GM21825 (cell line): ENCODE results near the gene PRM2.
"Not testable (repeated sequence)": the region's sequence is repeated elsewhere in the genome, so short reads cannot be mapped to it uniquely, and the experiment has no call there.

Source experiments
- ATAC-seq: cut with Tn5 transposase; IDR thresholded peaks from one replicate; pipeline ENCODE4 v1.9.1; 2021; ENCODE audit warnings: mild to moderate bottlenecking, moderate library complexity; ENCODE audit not compliant: unreplicated experiment

PRM2 gene

GRCh38 chr16:11290102-11290893, 14.0 kb upstream of the PRM2 start:
- no peak for ATAC-seq

GRCh38 chr16:11289696-11290095, 13.4 kb upstream of the PRM2 start:
- not testable (repeated sequence) for ATAC-seq

GRCh38 chr16:11289202-11289601, 12.9 kb upstream of the PRM2 start:
- ATAC-seq: no peak

- ATAC-seq: no peak
Measured at GRCh38 chr16:11285842-11286241, 9.6 kb upstream of the PRM2 start.

- no peak for ATAC-seq
Measured at GRCh38 chr16:11283820-11284248, 7.6 kb upstream of the PRM2 start.

GRCh38 chr16:11280616-11281522, 4.6 kb upstream of the PRM2 start, which contains the start of gene PRM1:
Gene PRM1 (minus strand): TSS chr16:11281330. CDS start chr16:11281238, 92 bp downstream.
- ATAC-seq: no peak

- no peak for ATAC-seq
Measured at GRCh38 chr16:11278681-11279628, 2.7 kb upstream of the PRM2 start.

GRCh38 chr16:11277607-11278337, 1.5 kb upstream of the PRM2 start:
- ATAC-seq: no peak

- no peak for ATAC-seq
Measured at GRCh38 chr16:11276896-11277593, 765 bp upstream of the PRM2 start.

- no peak for ATAC-seq
Measured at GRCh38 chr16:11274964-11275363, 1.3 kb downstream of the PRM2 start.

- ATAC-seq: no peak
Measured at GRCh38 chr16:11273721-11274324, 2.5 kb downstream of the PRM2 start.

- ATAC-seq: no peak
Measured at GRCh38 chr16:11272921-11273720, 3.2 kb downstream of the PRM2 start, which contains the start of gene PRM3. Gene PRM3 (minus strand): TSS chr16:11273629. CDS start chr16:11273595, 34 bp downstream.

GRCh38 chr16:11272484-11272883, 3.8 kb downstream of the PRM2 start:
- no peak for ATAC-seq

GRCh38 chr16:11271610-11272009, 4.7 kb downstream of the PRM2 start:
- no peak for ATAC-seq

GRCh38 chr16:11270602-11271162, 5.6 kb downstream of the PRM2 start:
- no peak for ATAC-seq

- ATAC-seq: no peak
Measured at GRCh38 chr16:11268921-11269375, 7.3 kb downstream of the PRM2 start, which contains the start of gene TNP2. Gene TNP2 (minus strand): TSS chr16:11269325. CDS start chr16:11269262, 63 bp downstream.

- ATAC-seq: no peak
Measured at GRCh38 chr16:11265124-11265523, 11.2 kb downstream of the PRM2 start.
